ENCODE data around the gene AGBL4.
"Not testable (repeated sequence)": the region's sequence is repeated elsewhere in the genome, so short reads cannot be mapped to it uniquely, and the experiment has no call there.

GRCh38 chr1:49787013-49787412 lies 236.7 kb downstream of the AGBL4 start:
- TF ChIP-seq ZNF416 (tag by site-specific recombination; IDR thresholded peaks at IDR 0.05); ZNF585B (tag by site-specific recombination; IDR thresholded peaks at IDR 0.05); ZNF423 (tag by site-specific recombination; IDR thresholded peaks at IDR 0.05); ZNF521 (tag by site-specific recombination; IDR thresholded peaks at IDR 0.05); ZNF777 (tag by site-specific recombination; IDR thresholded peaks at IDR 0.05; ENCODE audit: borderline replicate concordance); KLF7 (tag by site-specific recombination; IDR thresholded peaks at IDR 0.05; ENCODE audit: borderline replicate concordance): not testable (repeated sequence)

Data from HEK293 (cell line).